Measurements from ENCODE around the gene CASZ1. TPM values are rescaled to one million over a fixed set of nuclear protein-coding genes. Genes with fewer than 3 reads are reported as not detected.

CASZ1 gene
- total and polyA plus RNA-seq, 10 of the 15 experiments (the other 5 are each of a cell fraction or from before 2014, with no cell fraction given), result 0.52 to 9.8 (median 3.7) TPM

DNA sequence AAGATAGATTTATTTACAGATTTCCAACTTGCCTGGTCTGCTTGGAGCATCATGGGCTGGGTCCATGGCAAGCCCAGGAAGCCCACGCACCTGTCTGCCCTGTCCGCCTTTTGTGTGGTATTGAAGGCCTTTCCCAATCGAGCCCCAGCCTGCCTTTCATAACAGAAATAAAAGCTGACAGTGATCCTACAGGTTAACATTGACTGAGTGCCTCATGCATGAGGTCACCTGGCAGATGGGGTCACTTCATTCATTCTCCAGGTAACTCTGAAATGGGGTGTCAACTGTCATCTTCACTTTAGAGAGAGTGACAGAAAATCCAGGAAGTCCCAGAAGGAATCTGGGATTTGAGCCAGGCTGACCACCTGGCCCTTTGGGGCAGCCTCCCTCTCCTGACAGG lies 36.3 kb upstream of the CASZ1 start:
- ATAC-seq, result no peak
- Histone ChIP-seq H3K79me2 (ENCODE audit: control insufficient read depth, insufficient read depth, low read length) (no peaks in the 10 kb centered on the region), H3K4me1 (ENCODE audit: control insufficient read depth, insufficient read depth, low read length) (no peaks in the 10 kb centered on the region), H3K4me2 (ENCODE audit: control insufficient read depth, insufficient read depth) (no peak overlapping the region), H3K27ac (ENCODE audit: control insufficient read depth, insufficient read depth) (no peak overlapping the region), H3K27me3 (replicated peaks in 1 of 2; ENCODE audit: control insufficient read depth in 2 of 2, insufficient read depth in 2 of 2, low read length in 1 of 2) (peaks cover 4 to 11% of the 10 kb centered on the region in 2 experiments; a peak in 3 of 4 replicates), H3K9me3 (replicated peaks; ENCODE audit: control insufficient read depth, insufficient read depth, low read length) (no peaks in the 10 kb centered on the region), H4K20me1 (ENCODE audit: control insufficient read depth, insufficient read depth) (no peaks in the 10 kb centered on the region), H3K9ac (ENCODE audit: control insufficient read depth, insufficient read depth, low read length) (no peak overlapping the region), H3K4me3 (no peak overlapping the region), H3K36me3 (ENCODE audit: control insufficient read depth in 2 of 2, insufficient read depth in 2 of 2, low read length in 1 of 2) (no peaks in the 10 kb centered on the region), H2AFZ (ENCODE audit: control insufficient read depth, low read depth, low read length) (no peak overlapping the region)
- DNase-seq (ENCODE audit: low read depth, low spot score), result no peak
- ChIA-PET POLR2A (no interaction called here), CTCF (no interaction called here), SMC1A (ENCODE audit: uncharacterized antibody, unreplicated experiment) (interaction anchor here (0.8 kb wide), 1 partner anchor 25 kb away, joined by 3 read pairs; no protein-coding TSS in a partner anchor), RAD21 (ENCODE audit: unreplicated experiment) (no interaction called here)
- TF ChIP-seq, protein P1, sequence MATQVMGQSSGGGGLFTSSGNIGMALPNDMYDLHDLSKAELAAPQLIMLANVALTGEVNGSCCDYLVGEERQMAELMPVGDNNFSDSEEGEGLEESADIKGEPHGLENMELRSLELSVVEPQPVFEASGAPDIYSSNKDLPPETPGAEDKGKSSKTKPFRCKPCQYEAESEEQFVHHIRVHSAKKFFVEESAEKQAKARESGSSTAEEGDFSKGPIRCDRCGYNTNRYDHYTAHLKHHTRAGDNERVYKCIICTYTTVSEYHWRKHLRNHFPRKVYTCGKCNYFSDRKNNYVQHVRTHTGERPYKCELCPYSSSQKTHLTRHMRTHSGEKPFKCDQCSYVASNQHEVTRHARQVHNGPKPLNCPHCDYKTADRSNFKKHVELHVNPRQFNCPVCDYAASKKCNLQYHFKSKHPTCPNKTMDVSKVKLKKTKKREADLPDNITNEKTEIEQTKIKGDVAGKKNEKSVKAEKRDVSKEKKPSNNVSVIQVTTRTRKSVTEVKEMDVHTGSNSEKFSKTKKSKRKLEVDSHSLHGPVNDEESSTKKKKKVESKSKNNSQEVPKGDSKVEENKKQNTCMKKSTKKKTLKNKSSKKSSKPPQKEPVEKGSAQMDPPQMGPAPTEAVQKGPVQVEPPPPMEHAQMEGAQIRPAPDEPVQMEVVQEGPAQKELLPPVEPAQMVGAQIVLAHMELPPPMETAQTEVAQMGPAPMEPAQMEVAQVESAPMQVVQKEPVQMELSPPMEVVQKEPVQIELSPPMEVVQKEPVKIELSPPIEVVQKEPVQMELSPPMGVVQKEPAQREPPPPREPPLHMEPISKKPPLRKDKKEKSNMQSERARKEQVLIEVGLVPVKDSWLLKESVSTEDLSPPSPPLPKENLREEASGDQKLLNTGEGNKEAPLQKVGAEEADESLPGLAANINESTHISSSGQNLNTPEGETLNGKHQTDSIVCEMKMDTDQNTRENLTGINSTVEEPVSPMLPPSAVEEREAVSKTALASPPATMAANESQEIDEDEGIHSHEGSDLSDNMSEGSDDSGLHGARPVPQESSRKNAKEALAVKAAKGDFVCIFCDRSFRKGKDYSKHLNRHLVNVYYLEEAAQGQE (IDR thresholded peaks at IDR 0.05; ENCODE audit: low read depth, low read length), result no peak
- TF ChIP-seq SMC3 (IDR thresholded peaks at IDR 0.05; ENCODE audit: borderline replicate concordance, low read length) (no peak), JUNB (IDR thresholded peaks at IDR 0.05) (no peak), MTA2 (IDR thresholded peaks at IDR 0.05; ENCODE audit: low read depth) (no peak), LARP7 (IDR thresholded peaks at IDR 0.05) (no peak)
- in situ Hi-C loops (cut with MboI), result no loop called here
- no TSS peak for BruUV-seq (replicated peaks)
- no peak for FAIRE-seq
- WGBS (ENCODE audit: insufficient coverage, insufficient replicate concordance, low lambda C conversion rate, missing lambda C conversion rate), result 52% methylated on average over 3 of the region's 3 CpGs
- intact Hi-C loops (cut with micrococcal nuclease; ENCODE audit: unreplicated experiment), result no loop called here
